Measurements from ENCODE around the gene TMEM95.

GRCh38 chr17:7380321-7380720 is 25.4 kb downstream of the TMEM95 start:
- no peak for TF ChIP-seq YY1 (IDR thresholded peaks at IDR 0.05; ENCODE audit: insufficient read depth, insufficient read length)
- TF ChIP-seq SUZ12 (IDR thresholded peaks at IDR 0.05; ENCODE audit: extremely low read depth, insufficient read depth, insufficient read length) = no peak

Data from NT2/D1 (cell line).